Fibroblast of pulmonary artery (primary cell): ENCODE measurements around the gene CEP85.
"Not testable (repeated sequence)": the region's sequence is repeated elsewhere in the genome, so short reads cannot be mapped to it uniquely, and the experiment has no call there.

Source experiments
- DNase-seq: peaks from one replicate; pipeline ENCODE4 v3.0.0-alpha.2; 2010; ENCODE audit warnings: low read depth
- H3K4me3 ChIP-seq: replicated peaks from 2 replicates; pipeline ENCODE4 v1.5.1; 2011; ENCODE audit warnings: low read depth, mild to moderate bottlenecking, control low read depth, low read length, moderate library complexity
- TF ChIP-seq, protein P1 (sequence below): IDR thresholded peaks from 2 replicates; pipeline ENCODE4 v1.5.1; 2011; ENCODE audit warnings: mild to moderate bottlenecking, control low read depth, low read length, inconsistent platforms; ENCODE audit errors: missing control alignments

CEP85 gene

DNA sequence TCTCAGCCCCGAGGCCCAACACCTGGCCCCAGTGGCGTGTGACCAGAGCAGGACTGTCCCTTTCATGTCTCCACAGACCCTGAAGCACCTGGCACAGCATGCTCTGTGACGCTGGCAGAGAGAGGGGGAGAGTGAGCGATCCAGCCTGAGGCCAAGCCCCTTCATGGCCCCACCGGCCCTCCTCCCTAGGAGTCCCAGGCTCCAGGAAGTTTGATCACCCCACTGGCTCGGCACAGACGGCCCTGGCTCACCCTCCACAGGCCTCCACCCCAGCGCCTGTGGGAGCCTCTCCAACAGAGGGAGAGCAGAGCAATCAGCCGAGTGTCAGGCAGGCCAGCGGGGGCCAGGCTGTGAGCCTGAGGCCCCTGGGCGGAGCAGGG lies 56.9 kb downstream of the CEP85 start:
- no peak overlapping the region for H3K4me3 ChIP-seq
- TF ChIP-seq, protein P1, sequence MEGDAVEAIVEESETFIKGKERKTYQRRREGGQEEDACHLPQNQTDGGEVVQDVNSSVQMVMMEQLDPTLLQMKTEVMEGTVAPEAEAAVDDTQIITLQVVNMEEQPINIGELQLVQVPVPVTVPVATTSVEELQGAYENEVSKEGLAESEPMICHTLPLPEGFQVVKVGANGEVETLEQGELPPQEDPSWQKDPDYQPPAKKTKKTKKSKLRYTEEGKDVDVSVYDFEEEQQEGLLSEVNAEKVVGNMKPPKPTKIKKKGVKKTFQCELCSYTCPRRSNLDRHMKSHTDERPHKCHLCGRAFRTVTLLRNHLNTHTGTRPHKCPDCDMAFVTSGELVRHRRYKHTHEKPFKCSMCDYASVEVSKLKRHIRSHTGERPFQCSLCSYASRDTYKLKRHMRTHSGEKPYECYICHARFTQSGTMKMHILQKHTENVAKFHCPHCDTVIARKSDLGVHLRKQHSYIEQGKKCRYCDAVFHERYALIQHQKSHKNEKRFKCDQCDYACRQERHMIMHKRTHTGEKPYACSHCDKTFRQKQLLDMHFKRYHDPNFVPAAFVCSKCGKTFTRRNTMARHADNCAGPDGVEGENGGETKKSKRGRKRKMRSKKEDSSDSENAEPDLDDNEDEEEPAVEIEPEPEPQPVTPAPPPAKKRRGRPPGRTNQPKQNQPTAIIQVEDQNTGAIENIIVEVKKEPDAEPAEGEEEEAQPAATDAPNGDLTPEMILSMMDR: no peak
- no peak for DNase-seq

DNA sequence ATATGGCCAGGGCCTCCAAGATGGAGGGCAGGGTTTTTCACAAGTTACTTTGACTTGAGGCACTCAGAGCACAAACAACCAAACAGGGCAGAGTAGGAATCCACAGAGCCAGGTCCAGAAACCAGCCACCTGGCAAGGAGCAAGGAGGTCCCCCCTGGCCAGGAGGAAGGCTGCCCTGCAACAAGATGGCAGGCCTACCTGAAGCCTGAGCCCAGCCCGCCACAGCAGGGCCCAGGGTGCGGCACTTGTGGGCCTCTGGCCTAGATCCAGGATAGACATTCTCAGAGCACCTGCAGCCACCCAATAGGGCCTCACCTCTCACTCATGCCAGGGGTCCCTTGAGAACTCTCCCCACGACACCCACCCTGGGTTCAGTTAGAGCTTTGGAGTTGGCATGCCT lies 57.4 kb downstream of the CEP85 start:
- DNase-seq: no peak
- TF ChIP-seq, protein P1: no peak
- no peak overlapping the region for H3K4me3 ChIP-seq

DNA sequence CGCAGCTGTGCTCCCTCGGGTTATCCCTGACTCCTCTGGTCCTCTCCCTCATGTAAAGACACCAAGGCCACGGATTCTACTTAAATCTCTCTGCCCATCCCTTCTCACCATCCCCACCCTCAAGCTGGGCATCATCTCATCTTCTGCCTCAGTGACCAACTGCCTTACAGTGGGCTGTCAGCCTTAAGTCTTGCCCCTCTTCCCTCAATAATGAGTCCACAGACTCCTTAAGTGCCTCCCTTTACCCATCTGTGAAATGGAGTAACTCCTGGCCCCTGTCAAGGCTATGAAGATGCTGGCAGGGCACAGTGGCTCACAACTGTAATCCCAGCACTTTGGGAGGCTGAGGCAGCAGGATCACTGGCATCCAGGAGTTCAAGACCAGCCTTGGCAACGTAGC lies 57.9 kb downstream of the CEP85 start:
- TF ChIP-seq, protein P1: no peak
- no peak overlapping the region for H3K4me3 ChIP-seq
- no peak for DNase-seq

DNA sequence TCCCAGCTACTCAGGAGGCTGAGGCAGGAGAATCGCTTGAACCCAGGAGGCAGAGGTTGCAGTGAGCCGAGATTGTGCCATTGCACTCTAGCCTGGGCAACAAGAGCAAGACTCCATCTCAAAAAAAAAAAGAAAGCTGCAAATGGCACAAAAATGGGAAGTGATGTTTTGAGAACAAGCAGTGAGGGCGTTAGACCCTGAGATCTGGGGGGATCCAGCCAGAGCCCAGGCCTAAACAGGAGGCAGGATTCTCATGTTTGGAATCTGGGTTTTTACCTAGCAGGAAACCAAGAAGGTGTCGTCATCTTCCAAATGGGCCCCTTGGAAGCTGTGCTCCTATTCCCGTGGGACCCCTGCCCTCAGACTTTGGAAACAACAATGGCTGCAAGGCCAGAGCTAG lies 58.7 kb downstream of the CEP85 start:
- not testable (repeated sequence) for DNase-seq, H3K4me3 ChIP-seq

DNA sequence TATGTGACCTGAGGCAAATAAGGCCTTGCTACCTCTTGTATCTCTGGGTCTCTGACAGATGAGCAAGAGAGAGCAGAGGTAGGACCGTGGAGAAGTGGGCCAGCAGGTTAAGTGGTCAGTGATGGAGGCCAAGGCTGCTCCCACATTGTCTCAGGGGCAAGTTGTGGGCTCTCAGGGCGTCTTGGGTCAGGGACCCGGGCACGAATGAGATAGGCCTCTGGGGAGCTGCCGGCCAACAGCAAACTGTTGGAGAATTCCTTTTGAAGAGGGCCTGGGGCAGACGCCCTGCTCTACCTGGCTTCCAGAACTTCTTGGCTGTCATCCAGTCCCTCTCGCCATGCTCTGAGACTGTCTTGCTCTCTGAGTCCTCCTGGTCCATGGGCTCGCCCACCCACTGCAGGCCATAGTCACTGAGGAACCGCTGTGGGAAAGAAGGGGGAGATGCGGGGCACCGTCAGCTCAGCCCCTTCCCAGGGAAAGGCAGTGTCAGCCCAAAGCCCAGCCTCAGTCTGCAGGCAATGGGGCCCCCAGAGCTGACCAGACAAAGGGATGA lies 60.0 kb downstream of the CEP85 start:
- H3K4me3 ChIP-seq: no peak overlapping the region
- DNase-seq: no peak
- TF ChIP-seq, protein P1: no peak

DNA sequence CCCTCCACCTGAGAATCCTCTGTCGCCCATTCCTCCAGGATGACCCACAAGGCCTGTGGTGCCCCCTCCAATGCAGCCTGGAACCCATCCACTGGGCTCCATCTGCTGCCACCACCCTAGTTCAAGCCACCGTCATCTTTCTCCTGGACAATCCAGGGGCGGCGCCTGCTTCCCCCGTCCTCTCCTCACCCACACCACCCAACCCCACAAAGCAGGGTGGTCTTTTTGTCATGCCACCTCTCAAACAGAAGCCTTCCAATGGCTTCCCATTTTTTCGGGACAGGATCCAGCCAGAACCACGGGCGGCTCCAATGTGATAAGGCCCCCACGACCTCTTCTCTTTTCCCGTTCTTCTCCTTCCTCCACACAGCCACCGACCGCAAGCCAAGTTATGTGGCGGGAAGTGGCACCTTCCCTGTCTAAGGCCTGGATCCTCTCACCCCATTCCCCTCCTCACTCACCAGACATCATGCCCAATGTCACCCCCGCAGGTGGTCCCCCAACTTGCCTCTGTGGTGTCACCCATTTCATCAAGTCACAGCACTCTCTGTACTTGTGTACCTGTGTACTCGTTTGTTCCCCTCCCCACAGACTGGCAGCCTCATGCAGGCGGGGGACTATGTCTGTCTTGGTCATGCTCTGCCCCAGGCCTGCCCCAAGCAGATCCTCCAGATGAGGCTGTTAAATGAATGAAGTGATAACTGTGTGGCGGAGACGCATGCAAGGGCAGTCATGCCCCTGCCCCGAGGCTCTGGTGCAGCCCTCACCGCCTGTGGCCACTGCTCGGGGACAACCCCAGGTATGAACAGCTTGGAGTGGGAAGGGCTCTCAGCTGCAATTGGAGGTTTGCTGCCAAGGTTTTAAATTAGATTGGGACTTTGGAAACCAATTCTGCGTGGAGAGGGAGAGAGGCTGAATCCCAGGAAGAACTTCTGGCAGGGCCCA lies 61.5 kb downstream of the CEP85 start:
- DNase-seq: no peak
- TF ChIP-seq, protein P1: no peak

DNA sequence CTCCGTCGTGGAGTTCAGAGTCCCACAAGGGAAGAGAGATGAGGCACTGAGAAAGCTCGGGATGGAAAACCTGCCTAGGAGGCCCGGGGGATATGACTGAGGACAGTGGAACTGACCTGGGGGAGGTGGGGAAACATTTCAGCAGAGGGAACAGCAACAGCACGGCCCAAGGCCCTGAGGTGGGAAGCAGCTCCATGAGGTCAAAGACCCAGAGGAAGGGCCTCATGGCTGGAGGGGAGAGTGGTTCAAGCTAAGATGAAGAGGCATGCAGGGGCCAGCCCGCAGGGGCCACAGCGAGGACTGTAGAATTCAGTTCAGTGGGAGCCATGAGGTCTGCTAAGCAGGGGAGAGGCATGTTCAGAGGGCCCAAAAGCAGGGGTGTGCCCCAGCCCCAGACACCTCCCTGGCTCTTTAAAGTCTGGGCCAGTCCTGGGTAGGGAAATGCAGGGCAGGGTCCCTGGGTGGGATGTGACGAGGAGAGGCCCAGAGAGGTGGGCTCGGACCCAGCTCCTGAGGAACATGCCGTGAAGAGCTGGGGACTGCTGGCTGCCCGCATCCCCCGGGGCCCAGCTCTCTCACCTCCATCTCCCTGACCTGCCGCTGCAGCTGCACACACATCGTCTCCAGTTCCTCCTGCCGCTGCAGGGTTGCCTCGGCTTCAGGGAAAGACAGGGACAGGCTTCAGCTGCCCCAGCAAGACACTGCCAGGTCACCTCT lies 62.5 kb downstream of the CEP85 start:
- no peak overlapping the region for H3K4me3 ChIP-seq
- DNase-seq: no peak
- TF ChIP-seq, protein P1: no peak

More for the DNA sequence above, 61.5 kb downstream of the CEP85 start:
- no peak overlapping the region for H3K4me3 ChIP-seq
